GM12865 (cell line): ENCODE results near the gene PXDN.
"Not testable (repeated sequence)": the region's sequence is repeated elsewhere in the genome, so short reads cannot be mapped to it uniquely, and the experiment has no call there.

Source experiments
- DNase-seq: peaks from one replicate; pipeline ENCODE4 v3.0.0; 2010; ENCODE audit warnings: low read depth
- H3K4me3 ChIP-seq: 2 replicates; pipeline ENCODE4 v1.5.1; 2011; ENCODE audit warnings: mild to moderate bottlenecking, low read depth, low read length, control low read depth
- TF ChIP-seq, protein P1 (sequence below): IDR thresholded peaks from 2 replicates; pipeline ENCODE4 v1.5.1; 2011; ENCODE audit warnings: low read length, control low read depth, low read depth, inconsistent platforms; ENCODE audit not compliant: insufficient read depth; ENCODE audit errors: missing control alignments

The PXDN gene

GRCh38 chr2:1701556-1702185 lies 42.6 kb downstream of the PXDN start:
- H3K4me3 ChIP-seq = no peak overlapping the region
- no peak for DNase-seq
- TF ChIP-seq, protein P1, sequence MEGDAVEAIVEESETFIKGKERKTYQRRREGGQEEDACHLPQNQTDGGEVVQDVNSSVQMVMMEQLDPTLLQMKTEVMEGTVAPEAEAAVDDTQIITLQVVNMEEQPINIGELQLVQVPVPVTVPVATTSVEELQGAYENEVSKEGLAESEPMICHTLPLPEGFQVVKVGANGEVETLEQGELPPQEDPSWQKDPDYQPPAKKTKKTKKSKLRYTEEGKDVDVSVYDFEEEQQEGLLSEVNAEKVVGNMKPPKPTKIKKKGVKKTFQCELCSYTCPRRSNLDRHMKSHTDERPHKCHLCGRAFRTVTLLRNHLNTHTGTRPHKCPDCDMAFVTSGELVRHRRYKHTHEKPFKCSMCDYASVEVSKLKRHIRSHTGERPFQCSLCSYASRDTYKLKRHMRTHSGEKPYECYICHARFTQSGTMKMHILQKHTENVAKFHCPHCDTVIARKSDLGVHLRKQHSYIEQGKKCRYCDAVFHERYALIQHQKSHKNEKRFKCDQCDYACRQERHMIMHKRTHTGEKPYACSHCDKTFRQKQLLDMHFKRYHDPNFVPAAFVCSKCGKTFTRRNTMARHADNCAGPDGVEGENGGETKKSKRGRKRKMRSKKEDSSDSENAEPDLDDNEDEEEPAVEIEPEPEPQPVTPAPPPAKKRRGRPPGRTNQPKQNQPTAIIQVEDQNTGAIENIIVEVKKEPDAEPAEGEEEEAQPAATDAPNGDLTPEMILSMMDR = no peak

GRCh38 chr2:1701020-1701419 lies 43.3 kb downstream of the PXDN start:
- no peak for DNase-seq
- TF ChIP-seq, protein P1 = no peak
- no peak overlapping the region for H3K4me3 ChIP-seq

DNA sequence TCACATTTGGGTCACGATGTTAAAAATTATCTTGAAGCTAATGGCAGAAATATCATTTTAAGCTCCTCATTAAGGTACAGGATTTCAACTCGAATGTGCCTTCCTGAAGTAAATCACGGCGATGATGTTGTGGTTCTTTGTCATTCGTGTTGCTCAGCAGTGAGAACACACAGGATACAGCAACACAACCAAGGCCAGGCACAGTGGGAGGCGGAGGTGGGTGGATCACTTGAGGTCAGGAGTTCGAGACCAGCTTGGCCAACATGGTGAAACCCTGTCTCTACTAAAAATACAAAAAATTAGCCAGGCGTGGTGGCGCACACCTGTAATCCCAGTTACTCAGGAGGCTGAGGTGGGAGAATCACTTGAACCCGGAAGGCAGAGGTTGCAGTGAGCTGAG lies 43.9 kb downstream of the PXDN start:
- DNase-seq, H3K4me3 ChIP-seq: not testable (repeated sequence)

DNA sequence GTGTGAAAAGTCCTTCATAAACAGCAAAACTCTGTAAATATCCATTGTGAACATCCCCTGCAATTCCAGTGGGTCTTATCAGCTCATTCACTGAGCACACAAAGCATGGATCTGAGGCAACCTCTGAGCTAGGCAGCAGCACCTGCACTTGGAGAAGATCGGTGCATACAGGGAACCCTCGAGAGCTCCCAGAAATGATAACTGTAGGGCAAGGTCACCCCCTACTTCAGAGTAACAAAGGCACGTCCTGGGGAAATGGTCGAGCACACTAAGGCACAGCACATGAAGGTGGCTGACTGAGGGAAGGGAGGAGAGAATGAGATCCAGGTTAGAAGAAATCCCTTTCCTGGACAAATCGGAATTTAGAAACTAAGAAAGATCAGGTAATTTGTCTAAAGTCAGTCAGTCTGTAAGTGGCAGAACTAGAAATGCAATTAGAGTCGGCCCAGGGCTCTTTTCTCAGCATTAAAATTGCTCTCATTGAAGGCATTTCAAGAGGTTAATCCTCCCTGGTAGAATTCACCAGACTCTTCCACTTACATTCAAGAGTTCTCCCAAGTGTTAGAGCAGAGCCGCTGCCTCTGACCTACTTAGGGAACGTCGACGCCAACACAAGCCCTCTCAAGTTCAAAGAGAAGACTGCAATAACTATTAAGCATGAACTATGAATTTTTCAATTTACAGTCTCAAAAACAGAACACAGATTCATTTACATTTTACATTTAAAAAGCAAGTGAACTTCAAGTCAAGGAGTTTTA lies 45.9 kb downstream of the PXDN start:
- TF ChIP-seq, protein P1 = no peak
- no peak for DNase-seq

DNA sequence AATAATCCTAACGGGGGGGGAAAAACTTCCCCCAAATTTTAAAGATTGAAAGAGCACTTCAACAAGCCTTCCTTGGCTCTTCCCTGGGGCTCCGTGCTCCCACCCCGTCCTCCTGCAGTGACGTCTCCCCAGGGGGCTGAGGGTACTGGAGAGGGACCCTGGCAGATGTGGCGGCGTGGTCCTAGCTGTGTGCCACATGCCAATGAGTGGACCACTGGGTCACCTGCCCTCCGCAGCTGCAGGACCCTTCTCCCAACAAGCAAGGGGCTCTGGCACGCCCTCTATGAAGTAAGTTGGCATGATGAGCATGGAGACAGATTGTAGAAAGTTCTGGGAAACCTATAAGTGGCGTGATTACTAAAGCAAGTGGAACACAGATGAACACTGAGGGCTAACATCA lies 46.7 kb downstream of the PXDN start:
- H3K4me3 ChIP-seq = no peak overlapping the region
- TF ChIP-seq, protein P1 = no peak
- no peak for DNase-seq

More for the DNA sequence above, 45.9 kb downstream of the PXDN start:
- no peak overlapping the region for H3K4me3 ChIP-seq

DNA sequence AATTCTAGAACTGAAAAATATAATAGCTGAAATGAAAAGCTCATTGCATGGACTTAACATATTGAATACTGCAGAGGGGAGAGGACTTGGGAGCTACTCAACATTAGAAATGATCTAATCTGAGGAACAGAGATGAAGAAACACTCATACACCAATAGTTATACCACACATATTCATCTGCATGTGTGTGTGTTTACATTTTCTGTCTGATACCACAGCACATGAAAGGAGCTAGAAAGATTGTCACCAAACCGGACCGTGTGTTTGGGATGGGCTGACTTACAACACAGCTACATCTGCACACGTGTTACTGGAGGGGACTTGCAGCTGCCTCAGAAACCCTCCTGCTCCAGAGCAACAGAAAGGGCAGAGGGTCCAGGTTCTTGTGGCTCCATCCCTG lies 47.8 kb downstream of the PXDN start:
- no peak for DNase-seq
- H3K4me3 ChIP-seq = no peak overlapping the region
- TF ChIP-seq, protein P1 = no peak

GRCh38 chr2:1694371-1695271 lies 49.7 kb downstream of the PXDN start:
- DNase-seq = no peak
- TF ChIP-seq, protein P1 = no peak
- no peak overlapping the region for H3K4me3 ChIP-seq
